Measurements from ENCODE around the gene ZNF714. TPM values are rescaled to one million over a fixed set of nuclear protein-coding genes. Genes with fewer than 3 reads are reported as not detected.

The ZNF714 gene
- total RNA-seq, 1 experiment from 2014 or later: 8.8 TPM

DNA sequence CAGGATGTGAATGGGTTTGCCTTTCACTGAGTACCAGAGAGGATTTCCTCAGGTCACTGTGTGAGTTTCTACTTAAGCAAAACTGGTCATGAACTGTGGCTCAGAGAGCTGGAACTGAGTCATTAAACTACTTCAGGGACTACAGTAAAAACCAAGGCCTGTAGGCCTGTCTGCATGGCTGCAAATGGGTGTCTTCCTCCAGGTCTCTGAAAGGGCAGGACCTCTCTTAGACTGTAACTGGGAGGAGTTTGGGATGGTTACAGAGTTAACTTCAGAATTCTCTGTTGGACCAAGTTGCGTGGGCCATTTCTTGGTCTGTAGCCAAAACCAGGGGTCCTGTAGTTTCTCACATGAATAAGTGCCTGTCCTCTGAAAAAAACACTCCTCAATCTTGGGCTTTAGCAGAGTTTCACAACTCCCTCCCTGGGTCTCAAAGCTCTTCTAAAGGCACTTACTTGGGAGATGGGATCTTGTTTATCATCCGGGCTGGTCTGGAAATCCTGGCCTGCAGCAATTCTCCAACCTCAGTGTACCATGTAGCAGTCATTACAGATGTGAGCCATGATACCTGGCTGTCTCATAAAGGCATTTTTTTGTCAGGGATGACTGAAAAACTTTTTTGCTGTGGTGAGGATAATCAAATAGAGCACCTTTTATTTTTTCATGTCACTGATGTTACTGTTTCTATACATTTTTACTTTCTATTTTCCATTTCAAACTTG lies 19.7 kb downstream of the ZNF714 start:
- H3K9ac ChIP-seq (ENCODE audit: low read length): no peak overlapping the region
- DNase-seq: no peak
- H2AFZ ChIP-seq (ENCODE audit: low read length): no peak overlapping the region
- H3K4me2 ChIP-seq (ENCODE audit: low read length): no peak overlapping the region
- no peaks in the 10 kb centered on the region for H3F3A ChIP-seq (ENCODE audit: low read length, unreplicated experiment)
- ATAC-seq: no peak
- BruUV-seq (replicated peaks): no TSS peak
- no peaks in the 10 kb centered on the region for H4K20me1 ChIP-seq (ENCODE audit: low read length)
- no peaks in the 10 kb centered on the region for H3K4me1 ChIP-seq (ENCODE audit: insufficient read depth, low read length)
- no peaks in the 10 kb centered on the region for H3K27me3 ChIP-seq (ENCODE audit: low read length)
- H3K4me3 ChIP-seq (ENCODE audit: low read length): no peak overlapping the region
- H3K9me3 ChIP-seq (ENCODE audit: low read length): no peaks in the 10 kb centered on the region
- no peak overlapping the region for H3K27ac ChIP-seq (ENCODE audit: low read length)
- CTCF ChIA-PET: no interaction called here
- no peaks in the 10 kb centered on the region for H3K79me2 ChIP-seq (ENCODE audit: low read length)
- POLR2A ChIA-PET (ENCODE audit: unreplicated experiment): no interaction called here
- H3K9me2 ChIP-seq (replicated peaks; ENCODE audit: low read length): no peaks in the 10 kb centered on the region
- intact Hi-C loops (cut with micrococcal nuclease): no loop called here
- no peak for TF ChIP-seq EZH2phosphoT487 (IDR thresholded peaks at IDR 0.05; ENCODE audit: borderline replicate concordance, low read length)
- TF ChIP-seq EZH2 (IDR thresholded peaks at IDR 0.05; ENCODE audit: low read length, unreplicated experiment): no peak
- TF ChIP-seq, protein P1, sequence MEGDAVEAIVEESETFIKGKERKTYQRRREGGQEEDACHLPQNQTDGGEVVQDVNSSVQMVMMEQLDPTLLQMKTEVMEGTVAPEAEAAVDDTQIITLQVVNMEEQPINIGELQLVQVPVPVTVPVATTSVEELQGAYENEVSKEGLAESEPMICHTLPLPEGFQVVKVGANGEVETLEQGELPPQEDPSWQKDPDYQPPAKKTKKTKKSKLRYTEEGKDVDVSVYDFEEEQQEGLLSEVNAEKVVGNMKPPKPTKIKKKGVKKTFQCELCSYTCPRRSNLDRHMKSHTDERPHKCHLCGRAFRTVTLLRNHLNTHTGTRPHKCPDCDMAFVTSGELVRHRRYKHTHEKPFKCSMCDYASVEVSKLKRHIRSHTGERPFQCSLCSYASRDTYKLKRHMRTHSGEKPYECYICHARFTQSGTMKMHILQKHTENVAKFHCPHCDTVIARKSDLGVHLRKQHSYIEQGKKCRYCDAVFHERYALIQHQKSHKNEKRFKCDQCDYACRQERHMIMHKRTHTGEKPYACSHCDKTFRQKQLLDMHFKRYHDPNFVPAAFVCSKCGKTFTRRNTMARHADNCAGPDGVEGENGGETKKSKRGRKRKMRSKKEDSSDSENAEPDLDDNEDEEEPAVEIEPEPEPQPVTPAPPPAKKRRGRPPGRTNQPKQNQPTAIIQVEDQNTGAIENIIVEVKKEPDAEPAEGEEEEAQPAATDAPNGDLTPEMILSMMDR (conservative IDR thresholded peaks at IDR 0.05; ENCODE audit: low read depth, low read length): no peak
- H3K36me3 ChIP-seq (ENCODE audit: low read depth, low read length): 0 out of 2 replicates have a peak, but pooled peaks cover 6% of the 10 kb centered on the region

DNA sequence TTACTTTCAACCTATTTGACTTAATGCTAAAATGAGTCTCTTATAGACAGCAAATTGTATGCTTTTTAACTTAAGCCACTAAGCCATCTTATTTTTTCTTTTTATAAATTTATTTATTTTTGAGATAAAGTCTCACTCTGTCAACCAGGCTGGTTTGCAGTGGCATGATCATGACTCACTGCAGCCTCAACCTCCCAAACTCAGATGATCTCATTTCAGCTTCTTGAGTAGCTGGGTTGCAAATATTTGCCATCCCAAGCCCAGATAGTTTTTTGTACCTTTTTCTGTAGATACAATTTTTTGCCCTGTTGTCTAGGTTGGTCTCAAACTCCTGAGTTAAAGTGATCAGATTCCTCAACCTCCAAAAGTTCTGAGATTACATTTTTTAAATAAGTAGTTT lies 27.1 kb downstream of the ZNF714 start:
- Histone ChIP-seq H3K9me3 (ENCODE audit: low read length) (no peaks in the 10 kb centered on the region), H3K9me2 (replicated peaks; ENCODE audit: low read length) (no peaks in the 10 kb centered on the region), H3K27me3 (ENCODE audit: low read length) (no peaks in the 10 kb centered on the region), H3K4me3 (ENCODE audit: low read length) (no peak overlapping the region), H3K27ac (ENCODE audit: low read length) (no peak overlapping the region), H3F3A (ENCODE audit: low read length, unreplicated experiment) (no peaks in the 10 kb centered on the region), H3K4me1 (ENCODE audit: insufficient read depth, low read length) (no peaks in the 10 kb centered on the region), H3K79me2 (ENCODE audit: low read length) (no peaks in the 10 kb centered on the region), H3K4me2 (ENCODE audit: low read length) (no peak overlapping the region), H2AFZ (ENCODE audit: low read length) (no peak overlapping the region), H3K36me3 (ENCODE audit: low read depth, low read length) (peaks cover 22% of the 10 kb centered on the region; the same call in 1 of the 2 replicates), H3K9ac (ENCODE audit: low read length) (no peak overlapping the region), H4K20me1 (ENCODE audit: low read length) (no peaks in the 10 kb centered on the region)
- intact Hi-C loops (cut with micrococcal nuclease): no loop called here
- DNase-seq (no peak), ATAC-seq (no peak)
- ChIA-PET POLR2A (ENCODE audit: unreplicated experiment) (no interaction called here), CTCF (no interaction called here)
- BruUV-seq (replicated peaks): no TSS peak
- TF ChIP-seq EZH2phosphoT487 (IDR thresholded peaks at IDR 0.05; ENCODE audit: borderline replicate concordance, low read length): no peak
- TF ChIP-seq EZH2 (IDR thresholded peaks at IDR 0.05; ENCODE audit: low read length, unreplicated experiment): no peak
- TF ChIP-seq, protein P1 (conservative IDR thresholded peaks at IDR 0.05; ENCODE audit: low read depth, low read length): no peak

DNA sequence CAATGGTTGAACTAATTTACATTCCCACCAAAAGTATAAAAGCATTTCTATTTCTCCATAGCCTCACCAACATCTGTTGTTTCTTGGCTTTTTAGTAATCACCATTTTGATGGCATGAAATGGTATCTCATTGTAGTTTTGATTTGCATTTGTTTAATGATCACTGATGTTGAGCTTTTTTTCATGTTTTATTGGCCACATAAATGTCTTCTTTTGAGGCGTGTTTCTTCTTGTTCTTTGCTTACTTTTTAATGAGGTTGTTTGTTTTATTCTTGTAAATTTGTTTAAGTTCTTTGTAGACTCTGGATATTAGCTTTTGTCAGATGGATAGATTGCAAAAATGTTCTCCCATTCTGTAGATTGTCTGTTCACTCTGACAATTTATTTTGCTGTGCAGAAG lies 28.2 kb downstream of the ZNF714 start:
- Histone ChIP-seq H4K20me1 (ENCODE audit: low read length) (no peaks in the 10 kb centered on the region), H3K9ac (ENCODE audit: low read length) (no peak overlapping the region), H3K4me3 (ENCODE audit: low read length) (no peak overlapping the region), H3K36me3 (ENCODE audit: low read depth, low read length) (peaks cover 25% of the 10 kb centered on the region), H3K79me2 (ENCODE audit: low read length) (no peaks in the 10 kb centered on the region), H3K27me3 (ENCODE audit: low read length) (no peaks in the 10 kb centered on the region), H3K4me1 (ENCODE audit: insufficient read depth, low read length) (no peaks in the 10 kb centered on the region), H2AFZ (ENCODE audit: low read length) (no peak overlapping the region), H3K27ac (ENCODE audit: low read length) (no peak overlapping the region), H3K9me3 (ENCODE audit: low read length) (peaks cover 5% of the 10 kb centered on the region; the same call in 1 of the 2 replicates), H3K9me2 (replicated peaks; ENCODE audit: low read length) (no peaks in the 10 kb centered on the region), H3K4me2 (ENCODE audit: low read length) (no peak overlapping the region), H3F3A (ENCODE audit: low read length, unreplicated experiment) (no peaks in the 10 kb centered on the region)
- no peak for DNase-seq
- intact Hi-C loops (cut with micrococcal nuclease): no loop called here
- ChIA-PET CTCF (no interaction called here), POLR2A (ENCODE audit: unreplicated experiment) (no interaction called here)
- no TSS peak for BruUV-seq (replicated peaks)
- ATAC-seq: no peak
- TF ChIP-seq, protein P1 (conservative IDR thresholded peaks at IDR 0.05; ENCODE audit: low read depth, low read length): no peak
- no peak for TF ChIP-seq EZH2phosphoT487 (IDR thresholded peaks at IDR 0.05; ENCODE audit: borderline replicate concordance, low read length)
- no peak for TF ChIP-seq EZH2 (IDR thresholded peaks at IDR 0.05; ENCODE audit: low read length, unreplicated experiment)

Measured in PC-3 (cell line).